ENCODE measurements around the gene CD47.

The CD47 gene

GRCh38 chr3:108008106-108008505 is 82.7 kb downstream of the CD47 start:
- TF ChIP-seq CTCF (IDR thresholded peaks at IDR 0.05; ENCODE audit: low read depth, low read length): no peak
- H3K4me3 ChIP-seq (ENCODE audit: low read depth, low read length): no peak overlapping the region

- no peak for TF ChIP-seq CTCF (IDR thresholded peaks at IDR 0.05; ENCODE audit: low read depth, low read length)
- no peak overlapping the region for H3K4me3 ChIP-seq (ENCODE audit: low read depth, low read length)
Observed at GRCh38 chr3:108006881-108007331, 83.9 kb downstream of the CD47 start.

- TF ChIP-seq CTCF (IDR thresholded peaks at IDR 0.05; ENCODE audit: low read depth, low read length): no peak
- no peak overlapping the region for H3K4me3 ChIP-seq (ENCODE audit: low read depth, low read length)
Observed at GRCh38 chr3:108006077-108006771, 84.6 kb downstream of the CD47 start.

- TF ChIP-seq CTCF (IDR thresholded peaks at IDR 0.05; ENCODE audit: low read depth, low read length): no peak
- no peak overlapping the region for H3K4me3 ChIP-seq (ENCODE audit: low read depth, low read length)
Observed at GRCh38 chr3:108004647-108005046, 86.2 kb downstream of the CD47 start.

DNA sequence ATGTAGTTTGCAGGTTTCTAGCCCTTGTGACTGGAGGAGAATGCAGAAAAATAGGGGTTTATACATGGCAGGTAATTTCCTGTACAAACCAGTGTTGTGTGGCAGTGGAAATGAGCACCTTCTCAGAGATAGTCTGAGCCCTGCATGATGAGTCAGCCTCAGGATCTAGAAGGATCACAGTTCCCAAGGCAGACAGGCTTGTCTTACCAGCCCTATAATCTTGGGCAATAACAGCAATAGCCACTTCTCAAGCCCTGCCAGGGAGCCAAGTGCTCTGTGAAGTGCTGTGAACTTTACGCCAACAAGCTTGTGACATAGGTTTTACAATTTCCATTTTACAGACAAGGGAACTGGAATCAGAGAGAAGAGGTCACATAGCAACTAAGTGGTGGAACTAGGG is 89.4 kb downstream of the CD47 start:
- TF ChIP-seq CTCF (IDR thresholded peaks at IDR 0.05; ENCODE audit: low read depth, low read length): no peak
- no peak overlapping the region for H3K4me3 ChIP-seq (ENCODE audit: low read depth, low read length)

DNA sequence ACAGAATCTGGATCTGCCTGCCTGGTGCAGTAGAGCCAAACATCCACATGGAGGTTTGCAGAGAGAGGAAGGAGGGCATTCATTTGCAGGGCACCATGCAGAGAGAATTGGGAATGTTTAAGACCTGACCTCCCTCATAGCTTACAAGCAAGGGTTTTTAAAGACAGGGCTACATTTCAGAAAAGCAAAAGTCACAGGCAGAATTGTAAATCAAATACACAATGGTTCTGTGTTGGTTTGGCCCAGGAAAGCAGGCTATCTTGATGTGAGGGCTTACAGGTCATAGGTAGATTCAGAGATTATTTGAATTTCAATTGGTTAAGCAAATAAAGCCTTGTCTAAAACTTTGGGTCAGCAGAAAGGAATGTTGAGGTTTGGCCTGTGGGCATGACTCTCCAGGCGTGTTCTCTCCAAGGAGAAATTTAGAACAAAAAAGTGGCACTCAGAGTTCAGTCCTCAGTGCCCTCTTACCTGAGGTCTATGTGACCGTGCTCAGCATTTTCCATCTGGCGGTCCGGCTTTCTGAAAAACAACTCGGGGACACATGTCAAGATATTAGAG is 91.5 kb downstream of the CD47 start:
- H3K4me3 ChIP-seq (ENCODE audit: low read depth, low read length): no peak overlapping the region
- TF ChIP-seq CTCF (IDR thresholded peaks at IDR 0.05; ENCODE audit: low read depth, low read length): no peak

GRCh38 chr3:107997671-107998070 is 93.2 kb downstream of the CD47 start:
- H3K4me3 ChIP-seq (ENCODE audit: low read depth, low read length): no peak overlapping the region
- TF ChIP-seq CTCF (IDR thresholded peaks at IDR 0.05; ENCODE audit: low read depth, low read length): no peak
